GM12864 (cell line): ENCODE results near the gene TNIP3.

Source experiments
- DNase-seq: peaks from one replicate; pipeline ENCODE4 v3.0.0-alpha.2; 2011; ENCODE audit warnings: low read depth
- H3K4me3 ChIP-seq: 2 replicates; pipeline ENCODE4 v1.5.1; 2011; ENCODE audit warnings: mild to moderate bottlenecking, low read depth, low read length, control low read depth
- CTCF ChIP-seq: IDR thresholded peaks from 2 replicates; pipeline ENCODE4 v1.5.1; 2011; ENCODE audit warnings: low read depth, mild to moderate bottlenecking, moderate library complexity, low read length, control low read depth, inconsistent platforms; ENCODE audit errors: missing control alignments

The TNIP3 gene

GRCh38 chr4:121187206-121187605 is 23.1 kb upstream of the TNIP3 start:
- DNase-seq, result no peak
- no peak overlapping the region for H3K4me3 ChIP-seq
- TF ChIP-seq CTCF, result no peak

GRCh38 chr4:121185960-121186359 is 21.8 kb upstream of the TNIP3 start:
- TF ChIP-seq CTCF, result no peak
- no peak overlapping the region for H3K4me3 ChIP-seq
- no peak for DNase-seq

GRCh38 chr4:121183989-121184388 is 19.9 kb upstream of the TNIP3 start:
- TF ChIP-seq CTCF, result no peak
- H3K4me3 ChIP-seq, result no peak overlapping the region
- DNase-seq, result no peak

DNA sequence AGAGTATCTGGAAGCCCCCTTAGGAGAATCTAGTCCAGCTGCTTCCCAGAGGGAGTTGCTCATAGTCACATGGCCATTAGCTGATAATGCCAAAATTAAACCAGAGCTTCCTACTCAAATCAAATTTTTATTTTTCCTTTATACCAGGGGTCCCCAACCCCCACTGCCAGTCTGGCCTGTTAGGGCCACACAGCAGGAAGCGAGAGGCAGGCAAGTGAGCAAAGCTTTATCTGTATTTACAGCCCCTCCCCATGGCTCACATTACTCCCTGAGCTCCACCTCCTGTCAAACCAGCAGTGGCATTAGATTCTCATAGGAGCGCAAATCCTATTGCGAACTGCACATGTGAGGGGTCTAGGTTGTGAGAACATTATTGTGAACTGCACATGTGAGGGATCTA is 19.2 kb upstream of the TNIP3 start:
- DNase-seq, result no peak
- TF ChIP-seq CTCF, result no peak
- H3K4me3 ChIP-seq, result no peak overlapping the region

- no peak for DNase-seq
- no peak overlapping the region for H3K4me3 ChIP-seq
- TF ChIP-seq CTCF, result no peak
Measured at GRCh38 chr4:121182296-121182695, 18.2 kb upstream of the TNIP3 start.

DNA sequence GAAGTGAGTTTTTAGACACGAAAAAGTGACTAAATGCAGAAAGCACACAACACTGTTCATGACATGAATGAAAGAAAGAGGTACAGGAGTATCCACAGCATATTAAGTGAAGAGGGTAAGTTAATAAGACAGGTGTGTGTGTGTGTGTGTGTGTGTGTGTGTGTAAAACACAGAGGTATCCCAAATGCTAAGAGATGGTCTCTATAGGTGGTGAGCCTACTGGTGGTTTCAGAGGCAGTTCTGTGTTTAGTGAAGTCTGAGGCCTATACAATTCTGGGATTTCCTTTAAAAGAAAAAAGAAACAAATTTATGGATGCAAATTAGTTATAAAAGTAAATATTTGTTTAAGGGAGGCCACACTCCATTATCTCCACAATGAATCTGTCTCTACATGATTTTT is 17.4 kb upstream of the TNIP3 start:
- H3K4me3 ChIP-seq, result no peak overlapping the region
- DNase-seq, result no peak
- TF ChIP-seq CTCF, result no peak

- H3K4me3 ChIP-seq, result no peak overlapping the region
- no peak for DNase-seq
- TF ChIP-seq CTCF, result no peak
Measured at GRCh38 chr4:121180558-121180957, 16.4 kb upstream of the TNIP3 start.
